Uterus (tissue), 2 donors: ENCODE data around the gene C6orf58.

Experiments used
- CTCF ChIP-seq, 4 experiments: fragments of 200-600 bp in 2 of 4; fragments of 450-650 bp in 2 of 4; sonication (generic) in 2 of 4; IDR thresholded peaks; one replicate each; pipeline ENCODE4 v1.5.1; 2016 to 2019; ENCODE audit warnings: antibody characterized with exemption in 4 of 4, mild to moderate bottlenecking in 2 of 4, moderate library complexity in 1 of 4
- POLR2A ChIP-seq, 2 donors: fragments of 450-650 bp; IDR thresholded peaks; one replicate each; pipeline ENCODE4 v1.6.1; 2016; ENCODE audit warnings: antibody characterized with exemption in 2 of 2, mild to moderate bottlenecking in 1 of 2, moderate library complexity in 1 of 2

GRCh38 chr6:127576874-127577273 lies at the start of gene C6orf58:
- TF ChIP-seq CTCF (IDR thresholded peaks at IDR 0.05) (no peak), POLR2A (IDR thresholded peaks at IDR 0.05) (no peak)
